ENCODE results near the gene FAM107B.
"Not testable (repeated sequence)": the region's sequence is repeated elsewhere in the genome, so short reads cannot be mapped to it uniquely, and the experiment has no call there.

The FAM107B gene

GRCh38 chr10:14691359-14691758 is 83.3 kb downstream of the FAM107B start:
- DNase-seq (ENCODE audit: low read depth): no peak
- H3K4me3 ChIP-seq (ENCODE audit: control insufficient read depth, low read depth, low read length): no peak overlapping the region
- no peak for TF ChIP-seq CTCF (conservative IDR thresholded peaks at IDR 0.05; ENCODE audit: control insufficient read depth, insufficient read depth, low read depth, low read length)

- no peak for TF ChIP-seq CTCF (conservative IDR thresholded peaks at IDR 0.05; ENCODE audit: control insufficient read depth, insufficient read depth, low read depth, low read length)
- peak; percentile 88 for DNase-seq (ENCODE audit: low read depth)
- H3K4me3 ChIP-seq (ENCODE audit: control insufficient read depth, low read depth, low read length): no peak overlapping the region
Measured at GRCh38 chr10:14688606-14689005, 86.1 kb downstream of the FAM107B start.

- H3K4me3 ChIP-seq (ENCODE audit: control insufficient read depth, low read depth, low read length): not testable (repeated sequence)
- DNase-seq (ENCODE audit: low read depth): peak; percentile 67
Measured at GRCh38 chr10:14688189-14688588, 86.5 kb downstream of the FAM107B start.

GRCh38 chr10:14687340-14687739 is 87.4 kb downstream of the FAM107B start:
- no peak overlapping the region for H3K4me3 ChIP-seq (ENCODE audit: control insufficient read depth, low read depth, low read length)
- no peak for DNase-seq (ENCODE audit: low read depth)
- no peak for TF ChIP-seq CTCF (conservative IDR thresholded peaks at IDR 0.05; ENCODE audit: control insufficient read depth, insufficient read depth, low read depth, low read length)

- TF ChIP-seq CTCF (conservative IDR thresholded peaks at IDR 0.05; ENCODE audit: control insufficient read depth, insufficient read depth, low read depth, low read length): no peak
- no peak overlapping the region for H3K4me3 ChIP-seq (ENCODE audit: control insufficient read depth, low read depth, low read length)
- no peak for DNase-seq (ENCODE audit: low read depth)
Measured at GRCh38 chr10:14686356-14686755, 88.3 kb downstream of the FAM107B start.

- TF ChIP-seq CTCF (conservative IDR thresholded peaks at IDR 0.05; ENCODE audit: control insufficient read depth, insufficient read depth, low read depth, low read length): no peak
- DNase-seq (ENCODE audit: low read depth): peak; percentile 11
- H3K4me3 ChIP-seq (ENCODE audit: control insufficient read depth, low read depth, low read length): no peak overlapping the region
Measured at GRCh38 chr10:14684354-14684753, 90.3 kb downstream of the FAM107B start.

GRCh38 chr10:14683256-14683655 is 91.4 kb downstream of the FAM107B start:
- DNase-seq (ENCODE audit: low read depth): peak; percentile 31
- no peak overlapping the region for H3K4me3 ChIP-seq (ENCODE audit: control insufficient read depth, low read depth, low read length)
- TF ChIP-seq CTCF (conservative IDR thresholded peaks at IDR 0.05; ENCODE audit: control insufficient read depth, insufficient read depth, low read depth, low read length): no peak

Measured in fibroblast of mammary gland (primary cell).